ENCODE measurements around the gene NEU2.

The NEU2 gene

DNA sequence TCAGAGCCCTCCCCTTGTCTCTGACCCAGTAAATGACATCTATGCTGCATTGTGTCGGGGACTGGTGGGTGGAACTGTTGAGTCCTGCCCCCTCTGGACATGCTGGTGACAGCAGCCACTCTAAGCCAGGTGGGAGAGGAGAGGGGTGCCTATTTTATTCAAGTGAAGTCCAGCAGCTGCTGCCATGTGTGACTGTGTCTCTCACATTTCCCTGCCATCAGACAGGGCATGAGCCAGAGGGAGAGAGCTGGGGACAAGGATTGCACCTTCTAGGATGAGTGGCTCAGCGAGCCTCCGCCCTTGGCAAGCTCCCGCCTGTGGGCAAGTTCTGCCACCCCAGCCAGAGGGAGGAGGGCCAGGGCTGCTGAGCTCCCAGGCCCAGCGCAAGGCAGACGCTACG, 33.1 kb upstream of the NEU2 start:
- Histone ChIP-seq H3K4me3 (ENCODE audit: low read length, poor library complexity, severe bottlenecking) (no peak overlapping the region), H3K4me1 (ENCODE audit: insufficient read depth, low read length, poor library complexity, severe bottlenecking) (no peaks in the 10 kb centered on the region), H3K36me3 (ENCODE audit: insufficient read depth, low read length) (no peaks in the 10 kb centered on the region), H4K20me1 (ENCODE audit: insufficient read depth, low read length, poor library complexity, severe bottlenecking) (no peaks in the 10 kb centered on the region), H2AFZ (ENCODE audit: low read length) (no peak overlapping the region), H3F3A (ENCODE audit: low read depth) (no peaks in the 10 kb centered on the region), H3K79me2 (ENCODE audit: insufficient read depth, low read length) (no peaks in the 10 kb centered on the region), H3K9me2 (replicated peaks; ENCODE audit: low read depth, low read length) (no peaks in the 10 kb centered on the region), H3K27me3 (ENCODE audit: insufficient read depth, low read length, poor library complexity, severe bottlenecking) (no peaks in the 10 kb centered on the region), H3K4me2 (ENCODE audit: low read depth, low read length, poor library complexity, severe bottlenecking) (no peak overlapping the region), H3K9me3 (ENCODE audit: insufficient read depth, low read depth, low read length) (no peaks in the 10 kb centered on the region), H3K9ac (ENCODE audit: low read depth, low read length, poor library complexity, severe bottlenecking) (no peak overlapping the region)
- TF ChIP-seq EZH2phosphoT487 (IDR thresholded peaks at IDR 0.05; ENCODE audit: borderline replicate concordance) (no peak), CTCF (conservative IDR thresholded peaks at IDR 0.05; ENCODE audit: low read length) (peak; percentile 28; the same call in 1 of the 2 replicates)

GRCh38 chr2:233000886-233001750, 31.4 kb upstream of the NEU2 start:
- H3K4me3 ChIP-seq (ENCODE audit: low read length, poor library complexity, severe bottlenecking) = no peak overlapping the region
- H3K79me2 ChIP-seq (ENCODE audit: insufficient read depth, low read length) = no peaks in the 10 kb centered on the region
- TF ChIP-seq EZH2phosphoT487 (IDR thresholded peaks at IDR 0.05; ENCODE audit: borderline replicate concordance) = no peak
- TF ChIP-seq CTCF (conservative IDR thresholded peaks at IDR 0.05; ENCODE audit: low read length) = no peak
- H3K4me1 ChIP-seq (ENCODE audit: insufficient read depth, low read length, poor library complexity, severe bottlenecking) = no peaks in the 10 kb centered on the region
- no peak overlapping the region for H3K4me2 ChIP-seq (ENCODE audit: low read depth, low read length, poor library complexity, severe bottlenecking)
- no peaks in the 10 kb centered on the region for H3K27me3 ChIP-seq (ENCODE audit: insufficient read depth, low read length, poor library complexity, severe bottlenecking)
- no peaks in the 10 kb centered on the region for H3K36me3 ChIP-seq (ENCODE audit: insufficient read depth, low read length)
- no peaks in the 10 kb centered on the region for H3K9me3 ChIP-seq (ENCODE audit: insufficient read depth, low read depth, low read length)
- no peaks in the 10 kb centered on the region for H3K9me2 ChIP-seq (replicated peaks; ENCODE audit: low read depth, low read length)
- H3K9ac ChIP-seq (ENCODE audit: low read depth, low read length, poor library complexity, severe bottlenecking) = no peak overlapping the region
- no peak overlapping the region for H2AFZ ChIP-seq (ENCODE audit: low read length)
- no peaks in the 10 kb centered on the region for H4K20me1 ChIP-seq (ENCODE audit: insufficient read depth, low read length, poor library complexity, severe bottlenecking)
- H3F3A ChIP-seq (ENCODE audit: low read depth) = no peaks in the 10 kb centered on the region

DNA sequence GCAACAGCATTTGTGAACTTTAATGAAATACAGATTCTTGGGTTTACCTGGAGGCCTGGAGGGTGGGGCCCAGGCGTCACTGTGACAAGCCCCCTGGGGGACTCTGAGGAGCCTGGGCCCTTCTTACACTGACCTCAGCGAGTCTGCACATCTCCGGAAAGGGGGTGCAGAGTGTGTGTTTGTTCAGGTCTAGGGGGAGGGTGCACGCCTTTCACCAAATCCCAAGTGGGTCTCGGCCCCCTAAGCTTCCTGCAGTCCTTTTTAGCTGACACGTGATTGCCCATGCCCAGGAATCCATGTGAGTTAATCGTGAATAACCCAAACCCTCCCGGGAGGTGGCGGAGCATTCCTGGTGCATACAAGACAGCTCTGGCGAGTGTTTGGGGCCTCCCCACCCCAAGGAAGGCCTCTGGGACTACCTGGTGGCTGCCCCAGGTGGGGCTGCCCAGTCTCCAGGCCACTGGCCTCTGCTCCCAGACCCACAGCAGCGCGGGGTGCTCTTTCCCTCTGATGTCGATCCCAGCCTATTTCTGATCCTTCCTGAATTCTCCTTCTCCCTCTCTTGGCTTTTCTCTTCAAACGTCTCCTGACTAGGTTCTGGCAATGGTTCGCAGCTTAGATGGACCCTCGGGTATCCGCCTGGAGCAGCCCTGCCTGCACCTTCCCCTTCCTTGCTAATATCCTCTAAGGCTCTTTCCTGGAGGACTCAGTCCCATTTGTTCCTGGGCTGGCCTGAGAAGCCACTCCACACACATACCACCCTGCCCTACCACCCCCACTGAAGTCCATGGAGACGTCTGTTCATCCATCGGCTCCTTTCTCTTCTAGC, 29.4 kb upstream of the NEU2 start:
- no peak overlapping the region for H3K4me3 ChIP-seq (ENCODE audit: low read length, poor library complexity, severe bottlenecking)
- no peaks in the 10 kb centered on the region for H3K79me2 ChIP-seq (ENCODE audit: insufficient read depth, low read length)
- no peak overlapping the region for H3K9ac ChIP-seq (ENCODE audit: low read depth, low read length, poor library complexity, severe bottlenecking)
- H4K20me1 ChIP-seq (ENCODE audit: insufficient read depth, low read length, poor library complexity, severe bottlenecking) = no peaks in the 10 kb centered on the region
- H3K36me3 ChIP-seq (ENCODE audit: insufficient read depth, low read length) = no peaks in the 10 kb centered on the region
- H3K4me1 ChIP-seq (ENCODE audit: insufficient read depth, low read length, poor library complexity, severe bottlenecking) = no peaks in the 10 kb centered on the region
- no peaks in the 10 kb centered on the region for H3F3A ChIP-seq (ENCODE audit: low read depth)
- no peak overlapping the region for H2AFZ ChIP-seq (ENCODE audit: low read length)
- no peak overlapping the region for H3K4me2 ChIP-seq (ENCODE audit: low read depth, low read length, poor library complexity, severe bottlenecking)
- TF ChIP-seq CTCF (conservative IDR thresholded peaks at IDR 0.05; ENCODE audit: low read length) (no peak), EZH2phosphoT487 (IDR thresholded peaks at IDR 0.05; ENCODE audit: borderline replicate concordance) (no peak)
- no peaks in the 10 kb centered on the region for H3K9me2 ChIP-seq (replicated peaks; ENCODE audit: low read depth, low read length)
- H3K9me3 ChIP-seq (ENCODE audit: insufficient read depth, low read depth, low read length) = no peaks in the 10 kb centered on the region
- H3K27me3 ChIP-seq (ENCODE audit: insufficient read depth, low read length, poor library complexity, severe bottlenecking) = no peaks in the 10 kb centered on the region

Measured in Loucy (cell line).